NT2/D1 (cell line): ENCODE measurements around the gene AHRR.
"Not testable (repeated sequence)": the region's sequence is repeated elsewhere in the genome, so short reads cannot be mapped to it uniquely, and the experiment has no call there.

Experiments
- SUZ12 ChIP-seq: IDR thresholded peaks from 2 replicates; pipeline ENCODE4 v1.6.1; 2011; ENCODE audit not compliant: insufficient read length, insufficient read depth; ENCODE audit errors: extremely low read depth
- YY1 ChIP-seq: IDR thresholded peaks from 2 replicates; pipeline ENCODE4 v1.6.1; 2011; ENCODE audit not compliant: insufficient read length, insufficient read depth
- ZNF274 ChIP-seq: IDR thresholded peaks from 2 replicates; pipeline ENCODE4 v1.6.1; 2011; ENCODE audit warnings: mild to moderate bottlenecking, low read depth, low read length

DNA sequence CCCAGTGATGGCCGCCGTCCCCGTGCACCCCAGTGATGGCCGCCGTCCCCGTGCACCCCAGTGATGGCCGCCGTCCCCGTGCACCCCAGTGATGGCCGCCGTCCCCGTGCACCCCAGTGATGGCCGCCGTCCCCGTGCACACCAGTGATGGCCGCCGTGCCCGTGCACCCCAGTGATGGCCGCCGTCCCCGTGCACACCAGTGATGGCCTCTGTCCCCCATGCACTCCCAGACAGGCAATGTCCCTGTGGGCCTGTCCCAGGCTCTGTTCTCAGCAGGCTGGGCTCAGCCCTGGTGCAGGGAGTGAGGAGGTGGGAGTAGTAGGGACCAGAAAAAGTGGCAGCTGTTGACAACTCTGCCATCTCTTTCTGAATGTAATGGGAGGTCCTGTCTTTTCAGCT lies 11.7 kb upstream of the AHRR start:
- not testable (repeated sequence) for TF ChIP-seq ZNF274, YY1, SUZ12
